HG03469 (cell line): ENCODE data around the gene PLOD3.

Experiments used
- ATAC-seq: cut with Tn5 transposase; IDR thresholded peaks from one replicate; pipeline ENCODE4 v1.9.1; 2021; ENCODE audit warnings: mild to moderate bottlenecking, moderate library complexity, moderate number of reproducible peaks; ENCODE audit not compliant: unreplicated experiment

Gene PLOD3

DNA sequence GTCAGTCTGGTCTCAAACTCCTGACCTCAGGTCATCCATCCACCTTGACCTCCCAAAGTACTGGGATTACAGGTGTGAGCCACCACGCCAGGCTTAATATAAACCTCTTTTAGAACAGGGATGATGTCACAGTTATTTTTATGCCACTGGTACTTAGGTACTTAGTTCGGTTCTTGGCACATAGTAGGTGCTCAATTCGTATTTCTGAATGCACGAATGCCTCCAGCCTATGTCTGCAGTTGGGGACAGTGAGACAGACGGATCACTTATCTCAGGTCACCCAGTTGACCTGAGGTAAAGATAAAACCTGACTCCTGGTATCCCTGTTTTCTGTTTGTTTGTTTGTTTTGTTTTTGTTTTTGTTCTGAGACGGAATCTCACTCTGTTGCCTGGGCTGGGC, 31.2 kb downstream of the PLOD3 start:
- ATAC-seq, result no peak

DNA sequence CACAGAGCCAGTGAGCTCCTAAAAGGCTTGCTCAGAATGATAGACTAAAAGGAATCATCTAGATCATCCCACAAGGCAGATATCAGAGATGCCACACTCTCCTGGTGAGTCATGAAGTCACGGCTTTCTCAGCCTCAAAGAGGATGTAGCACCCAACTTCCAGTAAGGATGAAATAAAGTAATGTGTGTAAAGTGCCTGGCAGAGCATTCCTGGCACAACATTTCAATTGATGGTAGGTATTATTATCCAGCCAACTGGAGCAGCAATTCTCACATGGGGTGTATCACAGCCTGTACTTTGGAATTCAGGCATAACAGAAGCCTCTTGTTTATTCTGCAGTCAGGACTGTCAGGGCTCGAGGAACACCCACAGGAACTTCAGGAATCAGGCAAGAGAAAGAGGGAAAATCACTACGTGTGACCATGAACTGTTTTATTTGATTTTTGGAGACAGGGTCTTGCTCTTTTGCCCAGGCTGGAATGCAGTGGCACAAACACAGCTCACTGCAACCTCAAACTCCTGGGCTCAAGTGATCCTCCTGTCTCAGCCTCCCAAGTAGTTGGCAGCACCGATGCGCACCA, 32.0 kb downstream of the PLOD3 start:
- no peak for ATAC-seq

GRCh38 chr7:101180130-101180755, 37.1 kb downstream of the PLOD3 start, which contains the start of gene NAT16:
Gene NAT16 (minus strand): TSS chr7:101180293. CDS start chr7:101174807, 5,486 bp downstream.
- no peak for ATAC-seq

- no peak for ATAC-seq
These were observed 37.7 kb downstream of the PLOD3 start for GRCh38 chr7:101179713-101180112.

- ATAC-seq, result no peak
These were observed 38.3 kb downstream of the PLOD3 start for GRCh38 chr7:101179117-101179516.

- no peak for ATAC-seq
These were observed 39.7 kb downstream of the PLOD3 start for GRCh38 chr7:101177644-101178043.

DNA sequence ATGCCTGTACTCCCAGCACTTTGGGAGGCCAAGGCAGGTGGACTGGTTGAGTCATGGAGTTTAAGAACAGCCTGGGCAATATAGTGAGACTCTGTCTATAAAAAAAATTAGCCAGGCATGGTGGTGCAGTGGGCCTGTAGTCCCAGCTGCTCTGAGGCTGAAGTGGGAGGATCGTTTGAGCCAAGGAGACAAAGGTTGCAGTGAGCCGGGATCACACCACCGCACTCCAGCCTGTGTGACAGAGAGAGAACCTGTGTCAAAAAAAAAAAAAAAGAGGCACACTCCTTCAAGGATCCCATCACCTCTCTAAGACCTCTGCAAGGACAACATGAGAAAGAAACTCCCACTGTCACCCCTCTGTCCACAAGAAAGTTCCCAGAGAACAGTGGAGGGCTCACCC, 41.7 kb downstream of the PLOD3 start:
- ATAC-seq, result no peak

- ATAC-seq, result no peak
These were observed 43.0 kb downstream of the PLOD3 start for GRCh38 chr7:101174322-101174854.

DNA sequence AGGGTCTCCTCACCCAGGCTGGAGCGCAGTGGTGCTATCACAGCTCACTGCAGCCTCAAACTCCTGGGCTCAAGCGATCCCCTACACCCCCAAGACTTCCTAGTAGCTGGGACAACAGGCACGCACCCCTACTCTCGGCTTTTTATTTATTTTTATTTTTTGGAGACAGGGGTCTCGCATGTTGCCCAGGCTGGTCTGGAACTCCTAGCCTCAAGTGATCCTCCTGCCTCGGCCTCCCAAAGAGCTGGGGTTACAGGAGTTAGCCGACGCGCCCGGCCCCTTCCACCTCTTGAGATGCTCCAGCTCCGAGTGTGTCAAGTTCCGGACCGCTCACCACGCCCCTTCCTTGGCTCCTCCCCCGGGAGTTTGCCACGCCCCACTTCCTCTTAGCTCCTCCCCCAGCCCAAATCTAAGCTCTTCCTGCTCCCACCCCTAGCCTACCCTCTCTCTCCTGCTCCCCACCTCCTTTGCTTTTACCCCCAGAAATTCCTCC, 43.6 kb downstream of the PLOD3 start:
- ATAC-seq, result no peak

GRCh38 chr7:101172854-101173751, 44.3 kb downstream of the PLOD3 start:
- no peak for ATAC-seq

DNA sequence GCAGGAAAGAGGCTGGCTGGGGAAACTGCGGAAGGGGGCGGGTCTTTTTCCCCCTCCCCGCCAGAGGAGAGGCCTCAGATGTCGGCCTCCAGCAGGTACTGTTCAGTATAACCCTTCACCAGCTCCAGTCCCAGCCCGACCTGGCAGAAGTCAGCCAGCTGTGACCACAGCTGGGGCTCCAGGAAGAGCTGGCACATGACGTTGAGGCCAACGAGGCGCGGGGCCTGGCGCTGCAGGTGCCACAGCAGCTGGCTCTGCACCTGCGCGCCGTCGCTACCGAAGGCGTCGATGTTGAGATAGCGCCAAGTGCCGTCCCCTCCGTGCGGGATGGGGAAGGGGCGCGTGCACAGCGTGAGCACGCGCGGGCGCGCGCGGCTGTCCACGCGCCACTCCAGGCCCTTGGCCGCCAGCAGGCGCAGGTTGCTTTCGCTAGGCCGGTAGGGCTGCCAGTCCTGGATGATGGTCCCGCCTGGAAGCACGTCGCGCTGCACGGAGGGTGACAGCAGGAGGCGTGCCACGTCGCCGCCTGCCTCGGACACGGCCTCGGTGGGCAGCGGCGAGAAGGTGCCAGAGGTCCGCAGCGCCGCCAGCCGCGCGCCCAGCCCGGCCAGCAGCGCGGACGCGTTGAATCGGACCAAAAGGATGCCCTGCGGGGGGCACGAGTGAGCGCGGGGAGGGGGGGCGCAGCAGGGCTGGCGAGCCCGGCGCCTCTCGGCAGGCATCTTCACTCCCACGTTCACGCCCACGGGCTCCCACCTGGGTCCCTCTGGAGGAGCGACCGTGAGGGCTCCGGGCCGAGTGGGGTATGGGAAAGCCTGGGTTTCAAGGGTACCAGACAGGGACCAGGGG, 45.2 kb downstream of the PLOD3 start:
- no peak for ATAC-seq

DNA sequence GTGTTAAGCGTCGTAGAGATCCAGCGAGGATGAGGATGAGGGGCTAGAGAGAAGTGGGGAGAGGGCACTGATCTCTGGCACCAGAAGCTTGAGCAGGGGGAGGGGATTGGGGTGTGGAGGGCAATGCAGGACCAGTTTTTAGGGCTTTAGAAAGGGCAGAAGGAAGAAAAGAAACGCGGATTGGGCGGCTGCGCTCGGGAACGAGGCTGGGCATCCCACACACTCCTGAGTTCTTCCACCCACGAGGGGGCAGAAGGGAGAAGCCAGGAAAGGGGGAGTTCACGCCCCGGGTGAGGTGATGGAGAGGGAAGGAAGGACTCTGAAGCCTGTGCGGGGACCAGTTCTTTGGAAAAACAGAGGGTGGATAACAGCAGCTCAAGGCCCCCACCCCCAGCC, 45.9 kb downstream of the PLOD3 start:
- ATAC-seq, result no peak

- ATAC-seq, result no peak
These were observed 46.6 kb downstream of the PLOD3 start for GRCh38 chr7:101170617-101171441.

DNA sequence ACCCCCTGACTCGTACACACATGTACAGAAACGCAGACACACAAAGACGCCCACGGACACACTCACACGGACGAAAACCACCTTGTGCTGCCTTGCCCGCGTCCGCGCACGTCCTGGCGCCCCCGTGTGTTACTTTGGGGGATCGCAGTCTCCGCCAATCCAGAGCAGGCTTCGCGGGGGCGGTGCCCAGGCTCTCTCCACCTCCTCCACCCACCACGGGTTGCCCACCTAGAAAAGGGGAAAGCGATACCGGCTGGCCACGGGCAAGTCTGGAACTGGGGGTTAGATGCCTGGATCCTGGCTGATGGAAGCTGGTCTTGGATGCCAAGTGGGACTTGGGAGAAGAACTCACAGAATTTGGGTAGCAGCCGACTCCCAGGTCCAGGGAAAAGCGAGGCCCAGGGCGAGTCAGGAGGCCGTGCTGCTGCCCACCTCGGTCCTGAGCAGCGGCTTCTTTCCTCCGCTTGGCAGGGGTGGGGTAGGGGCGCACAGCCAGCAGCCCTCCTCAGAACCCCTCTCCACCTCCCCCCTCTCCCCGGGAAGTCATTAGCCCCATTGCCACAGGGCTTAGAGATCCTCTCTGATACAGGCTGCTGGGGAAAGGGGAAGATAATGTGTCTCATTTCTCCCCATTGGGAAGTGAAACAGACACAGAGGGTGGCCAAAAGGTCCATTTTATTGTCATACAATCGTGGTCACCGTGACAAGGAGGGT, 47.4 kb downstream of the PLOD3 start:
- no peak for ATAC-seq

DNA sequence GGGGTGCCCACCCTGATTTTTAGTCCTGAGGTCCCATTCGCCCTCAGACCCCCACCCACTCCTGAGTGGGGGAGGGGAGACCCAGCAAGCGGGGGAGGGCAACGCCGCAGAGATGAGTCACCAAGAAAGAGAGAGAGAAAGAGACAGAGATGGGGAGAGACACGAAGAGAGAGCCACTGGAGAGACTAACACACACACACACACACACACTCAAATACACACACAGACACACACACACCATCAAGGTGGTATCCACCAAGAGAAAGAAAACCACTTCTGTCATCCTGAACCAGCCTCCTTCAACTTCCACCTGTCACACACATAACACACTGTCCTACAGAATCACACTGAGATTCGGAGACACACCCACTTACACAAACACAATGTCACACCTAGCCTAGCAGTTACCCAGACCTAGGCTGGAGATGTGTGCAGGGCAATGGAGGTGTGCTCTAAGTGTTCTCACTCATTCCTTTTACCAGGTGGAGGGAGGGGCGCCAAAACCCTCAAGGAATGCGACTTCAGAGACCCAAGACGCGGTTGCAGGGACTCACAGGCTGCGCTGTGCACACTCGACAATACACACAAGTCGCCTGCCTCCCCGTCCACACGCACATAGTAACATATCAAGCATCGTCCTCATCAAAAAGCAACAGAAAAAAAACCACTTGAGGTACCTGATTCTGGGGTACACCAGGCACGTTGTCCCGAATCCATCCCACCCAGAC, 48.1 kb downstream of the PLOD3 start:
- ATAC-seq, result no peak

DNA sequence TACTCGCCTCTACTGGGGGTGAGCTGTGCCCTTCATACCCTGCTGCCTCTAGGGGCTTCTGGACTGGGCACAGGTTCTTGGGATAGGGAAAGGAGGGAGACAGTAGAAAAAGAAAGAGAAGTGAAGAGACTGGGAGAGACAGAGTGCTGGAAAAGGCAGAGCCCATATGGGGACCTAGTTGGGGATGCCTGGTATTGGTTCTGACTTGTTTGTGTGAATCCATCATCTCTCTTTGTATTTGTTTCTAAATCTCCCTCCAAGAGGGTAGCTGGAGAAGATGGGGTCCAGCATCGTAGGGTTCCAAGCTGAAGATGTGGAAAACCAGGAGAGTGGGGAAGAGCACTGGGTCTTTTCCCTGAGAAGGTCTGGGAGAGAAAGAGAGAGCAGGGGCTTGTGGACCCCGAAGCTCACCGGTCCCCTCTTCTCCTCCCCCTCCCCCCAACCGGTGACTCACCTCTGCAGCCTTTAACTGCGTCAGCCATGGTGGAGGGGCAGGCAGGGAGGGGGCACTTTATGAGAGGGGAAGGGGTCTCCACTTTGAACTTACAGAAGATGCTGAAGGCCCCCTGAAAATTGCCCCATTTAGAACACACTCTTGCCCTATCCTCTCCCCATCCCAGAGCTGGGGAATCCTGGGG, 48.9 kb downstream of the PLOD3 start:
- ATAC-seq, result no peak

DNA sequence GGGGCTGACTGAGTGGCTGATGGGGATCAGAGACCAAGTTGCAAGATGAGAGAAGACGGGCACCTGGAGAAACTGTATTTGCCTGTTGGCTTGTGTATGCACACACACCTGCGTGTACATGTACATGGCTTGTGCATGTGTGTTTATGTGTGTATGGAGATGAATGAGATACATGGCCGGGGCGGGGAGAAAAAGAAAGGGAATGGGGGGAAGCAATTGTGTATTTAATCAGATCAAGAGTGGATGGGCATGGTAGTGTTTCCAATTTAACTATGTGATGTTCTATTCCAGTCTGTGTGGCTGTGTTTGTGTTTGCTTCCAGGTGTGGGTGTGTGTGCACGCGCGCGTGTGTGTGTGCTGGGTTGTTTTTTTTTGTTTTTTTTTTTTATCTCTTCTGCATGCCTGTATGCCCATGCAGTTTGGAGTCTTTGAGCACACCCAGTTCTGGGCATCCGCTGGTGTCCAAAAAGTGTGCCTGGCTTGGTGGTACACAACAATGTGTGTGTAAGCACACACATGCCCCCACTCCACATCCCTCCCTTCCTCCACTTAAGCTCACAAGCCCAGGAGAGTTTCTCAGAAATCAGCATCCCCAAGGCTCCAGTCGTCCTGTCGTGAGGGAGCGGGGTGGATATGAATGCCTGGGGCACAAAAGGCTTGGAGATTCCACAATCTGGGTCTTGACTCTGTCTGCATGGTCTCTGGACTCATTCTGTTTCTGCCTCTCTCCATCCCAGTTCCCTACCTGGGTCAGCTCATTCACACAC, 49.6 kb downstream of the PLOD3 start:
- no peak for ATAC-seq
